C4-2B (cell line): ENCODE data around the gene GATAD2B.

Experiments
- CTCF ChIP-seq: fragments of 450-650 bp; conservative IDR thresholded peaks from 2 replicates; pipeline ENCODE4 v1.5.1; 2017; ENCODE audit warnings: mild to moderate bottlenecking
- ZFX ChIP-seq: fragments of 450-650 bp; IDR thresholded peaks from 2 replicates; pipeline ENCODE4 v1.6.1; 2017

- no peak for TF ChIP-seq CTCF
- no peak for TF ChIP-seq ZFX
These were observed 5.5 kb upstream of the GATAD2B start for GRCh38 chr1:153928245-153928644.
